GM19328 (cell line): Measurements from ENCODE around the gene CCL11.

Source experiments
- ATAC-seq: cut with Tn5 transposase; IDR thresholded peaks from one replicate; pipeline ENCODE4 v1.9.1; 2021; ENCODE audit warnings: mild to moderate bottlenecking, moderate library complexity; ENCODE audit not compliant: unreplicated experiment

CCL11 gene

GRCh38 chr17:34285286-34285792 is at the start of gene CCL11:
Gene CCL11, plus strand, starts transcription at chr17:34285742. Its CDS starts 67 bp downstream, at chr17:34285809.
- no peak for ATAC-seq

- no peak for ATAC-seq
These were observed 49.2 kb upstream of the CCL11 start for GRCh38 chr17:34236281-34236892.

GRCh38 chr17:34237458-34237857 is 48.1 kb upstream of the CCL11 start:
- no peak for ATAC-seq

GRCh38 chr17:34241062-34241461 is 44.5 kb upstream of the CCL11 start:
- ATAC-seq = no peak

- ATAC-seq = no peak
These were observed 42.8 kb upstream of the CCL11 start for GRCh38 chr17:34242587-34243363.

GRCh38 chr17:34243364-34244320 is 41.9 kb upstream of the CCL11 start:
- no peak for ATAC-seq

GRCh38 chr17:34245351-34245905 is 40.1 kb upstream of the CCL11 start:
- ATAC-seq = no peak

- no peak for ATAC-seq
These were observed 39.1 kb upstream of the CCL11 start for GRCh38 chr17:34246446-34246845.

GRCh38 chr17:34246881-34247280 is 38.7 kb upstream of the CCL11 start:
- no peak for ATAC-seq

- ATAC-seq = no peak
These were observed 37.0 kb upstream of the CCL11 start for GRCh38 chr17:34248511-34249024.

- ATAC-seq = no peak
These were observed 36.5 kb upstream of the CCL11 start for GRCh38 chr17:34249061-34249460.

GRCh38 chr17:34249478-34249877 is 36.1 kb upstream of the CCL11 start:
- ATAC-seq = no peak

GRCh38 chr17:34251186-34251585 is 34.4 kb upstream of the CCL11 start:
- ATAC-seq = no peak

GRCh38 chr17:34252095-34252443 is 33.5 kb upstream of the CCL11 start:
- ATAC-seq = no peak

- ATAC-seq = no peak
These were observed 33.0 kb upstream of the CCL11 start for GRCh38 chr17:34252444-34253138.

- no peak for ATAC-seq
These were observed 32.4 kb upstream of the CCL11 start for GRCh38 chr17:34253139-34253525.

- no peak for ATAC-seq
These were observed 31.4 kb upstream of the CCL11 start for GRCh38 chr17:34254146-34254545.

GRCh38 chr17:34254651-34255380 is 30.7 kb upstream of the CCL11 start, which contains the start of gene CCL2:
Gene CCL2, plus strand, starts transcription at chr17:34255285. Its CDS starts 65 bp downstream, at chr17:34255350.
- no peak for ATAC-seq

GRCh38 chr17:34255381-34255732 is 30.2 kb upstream of the CCL11 start:
- ATAC-seq = no peak
